IMR-90 (cell line): ENCODE data around the gene CDC42EP2. TPM values are rescaled to one million over a fixed set of nuclear protein-coding genes. Genes with fewer than 3 reads are reported as not detected.

Experiments used
- ATAC-seq: fragments of 200-7000 bp; cut with Tn5 transposase; 2 replicates; pipeline ENCODE4 v1.9.1; 2020; ENCODE audit warnings: low read depth, mild to moderate bottlenecking, moderate library complexity
- BruUV-seq: library from RNA; stranded (reverse); fragments of 400-500 nt; replicated peaks from 2 replicates; lab custom pipeline; 2021; lab: Mats Ljungman, UMichigan
- CTCF ChIA-PET: fragments of 300-600 bp; formaldehyde crosslinking; extraction: SDS; loops from one replicate; lab custom pipeline; 2021; ENCODE audit warnings: antibody characterized with exemption; lab: Yijun Ruan, JAX
- POLR2A ChIA-PET: fragments of 300-600 bp; sonication (Branson Sonifier 250); formaldehyde crosslinking; loops from one replicate; lab custom pipeline; 2022; ENCODE audit warnings: antibody characterized with exemption; ENCODE audit not compliant: unreplicated experiment; lab: Charles Lee
- DNase-seq: peaks from one replicate; pipeline ENCODE4 v3.0.0; 2013
- H2AFZ ChIP-seq: replicated peaks from 2 replicates; pipeline ENCODE3; 2013; ENCODE audit warnings: low read length, mild to moderate bottlenecking; ENCODE audit not compliant: poor library complexity
- H2AK5ac ChIP-seq: 2 replicates; pipeline ENCODE4 v1.6.1; 2013; ENCODE audit warnings: low read depth, low read length, inconsistent platforms
- H2AK9ac ChIP-seq: replicated peaks from 2 replicates; pipeline ENCODE3; 2013; ENCODE audit warnings: mild to moderate bottlenecking, low read depth, low read length, moderate library complexity; ENCODE audit not compliant: poor library complexity
- H2BK120ac ChIP-seq: 2 replicates; pipeline ENCODE4 v1.6.1; 2013; ENCODE audit warnings: low read depth, low read length, inconsistent platforms
- H2BK15ac ChIP-seq: 3 replicates; pipeline ENCODE4 v1.6.1; 2013; ENCODE audit warnings: low read depth, low read length, inconsistent platforms
- H2BK20ac ChIP-seq: 2 replicates; pipeline ENCODE4 v1.6.1; 2013; ENCODE audit warnings: low read depth, mild to moderate bottlenecking, inconsistent platforms, low read length, moderate library complexity
- H2BK5ac ChIP-seq: 2 replicates; pipeline ENCODE4 v1.6.1; 2013; ENCODE audit warnings: mild to moderate bottlenecking, low read depth, low read length, inconsistent platforms; ENCODE audit not compliant: poor library complexity, severe bottlenecking
- H3K14ac ChIP-seq: replicated peaks from 2 replicates; pipeline ENCODE4 v1.6.1; 2013; ENCODE audit warnings: low read depth, low read length, inconsistent platforms
- H3K18ac ChIP-seq: 2 replicates; pipeline ENCODE4 v1.6.1; 2013; ENCODE audit warnings: low read depth, low read length, control low read depth
- H3K23ac ChIP-seq: 2 replicates; pipeline ENCODE4 v1.6.1; 2013; ENCODE audit warnings: low read depth, low read length, inconsistent platforms
- H3K27ac ChIP-seq: 2 replicates; pipeline ENCODE4 v1.5.1; 2013; ENCODE audit warnings: mild to moderate bottlenecking, control low read depth, low read length; ENCODE audit not compliant: insufficient read depth
- H3K27me3 ChIP-seq: 2 replicates; pipeline ENCODE4 v1.6.1; 2013; ENCODE audit warnings: low read length; ENCODE audit not compliant: control insufficient read depth, insufficient read depth
- H3K36me3 ChIP-seq: 2 replicates; pipeline ENCODE4 v1.6.1; 2013; ENCODE audit warnings: low read length, mixed read lengths; ENCODE audit not compliant: control insufficient read depth, insufficient read depth
- H3K4ac ChIP-seq: 2 replicates; pipeline ENCODE4 v1.6.1; 2013; ENCODE audit warnings: low read depth, low read length, inconsistent platforms
- H3K4me1 ChIP-seq: 2 replicates; pipeline ENCODE4 v1.6.1; 2013; ENCODE audit warnings: low read length, mixed read lengths; ENCODE audit not compliant: control insufficient read depth, insufficient read depth
- H3K4me2 ChIP-seq: 2 replicates; pipeline ENCODE4 v1.6.1; 2013; ENCODE audit warnings: low read depth, mild to moderate bottlenecking, control low read depth, low read length, moderate library complexity
- H3K4me3 ChIP-seq: 2 replicates; pipeline ENCODE4 v1.5.1; 2013; ENCODE audit warnings: low read depth, mild to moderate bottlenecking, control low read depth, low read length, moderate library complexity; ENCODE audit not compliant: insufficient read depth
- H3K56ac ChIP-seq: 2 replicates; pipeline ENCODE4 v1.6.1; 2013; ENCODE audit warnings: low read length, inconsistent platforms; ENCODE audit not compliant: insufficient read depth; ENCODE audit errors: extremely low read depth
- H3K79me1 ChIP-seq, 2 experiments: 2 replicates each; pipeline ENCODE4 v1.6.1; 2013; ENCODE audit warnings: low read length in 2 of 2, inconsistent platforms in 1 of 2, low read depth in 1 of 2
- H3K9ac ChIP-seq: 2 replicates; pipeline ENCODE4 v1.6.1; 2013; ENCODE audit warnings: low read depth, low read length, control low read depth
- H3K9me1 ChIP-seq: 2 replicates; pipeline ENCODE4 v1.6.1; 2013; ENCODE audit warnings: low read length, inconsistent platforms; ENCODE audit not compliant: insufficient read depth
- H3K9me3 ChIP-seq: 2 replicates; pipeline ENCODE4 v1.6.1; 2013; ENCODE audit warnings: low read length; ENCODE audit not compliant: control insufficient read depth, insufficient read depth
- H4K20me1 ChIP-seq: 2 replicates; pipeline ENCODE4 v1.6.1; 2013; ENCODE audit warnings: low read length, inconsistent platforms; ENCODE audit not compliant: insufficient read depth
- H4K5ac ChIP-seq: 2 replicates; pipeline ENCODE4 v1.6.1; 2013; ENCODE audit warnings: mild to moderate bottlenecking, low read depth, low read length, control low read depth
- H4K8ac ChIP-seq, 2 experiments: 2 replicates each; pipeline ENCODE4 v1.6.1; 2013; ENCODE audit warnings: low read depth in 2 of 2, low read length in 2 of 2, control low read depth in 1 of 2, inconsistent platforms in 1 of 2
- H4K91ac ChIP-seq: 2 replicates; pipeline ENCODE4 v1.6.1; 2013; ENCODE audit warnings: low read depth, low read length, inconsistent platforms; ENCODE audit not compliant: insufficient read depth
- BHLHE40 ChIP-seq: fragments of 150-350 bp; IDR thresholded peaks from 2 replicates; pipeline ENCODE4 v1.6.1; 2016; ENCODE audit warnings: mild to moderate bottlenecking, low read depth, low read length
- CEBPB ChIP-seq: IDR thresholded peaks from 2 replicates; pipeline ENCODE4 v1.6.1; 2012; ENCODE audit warnings: low read depth, low read length, improper control_type of control experiment
- CHD1 ChIP-seq: IDR thresholded peaks from 2 replicates; pipeline ENCODE4 v1.6.1; 2012; ENCODE audit warnings: low read depth, low read length, improper control_type of control experiment
- FOS ChIP-seq: fragments of 150-350 bp; IDR thresholded peaks from 2 replicates; pipeline ENCODE4 v1.6.1; 2016; ENCODE audit warnings: low read depth, low read length
- MXI1 ChIP-seq: IDR thresholded peaks from 2 replicates; pipeline ENCODE4 v1.6.1; 2012; ENCODE audit warnings: low read depth, mild to moderate bottlenecking, low read length, moderate library complexity, borderline replicate concordance
- NFE2L2 ChIP-seq: fragments of 150-350 bp; IDR thresholded peaks from 2 replicates; pipeline ENCODE4 v1.6.1; 2016; ENCODE audit warnings: low read depth, mild to moderate bottlenecking, low read length
- POLR2A ChIP-seq: IDR thresholded peaks from 2 replicates; pipeline ENCODE4 v1.6.1; 2012; ENCODE audit warnings: mild to moderate bottlenecking, low read depth, low read length
- RAD21 ChIP-seq: IDR thresholded peaks from 2 replicates; pipeline ENCODE4 v1.6.1; 2012; ENCODE audit warnings: low read length, improper control_type of control experiment
- RFX5 ChIP-seq: IDR thresholded peaks from 2 replicates; pipeline ENCODE4 v1.8.0; 2012; ENCODE audit warnings: low read depth, mild to moderate bottlenecking, low read length, moderate library complexity
- WGBS, 2 experiments: methylation state at CpG; one replicate each; pipeline versions ENCODE4 v1.1.5 to v1.1.7; 2013; ENCODE audit warnings: missing lambda C conversion rate in 2 of 2; ENCODE audit not compliant: insufficient read length in 1 of 2; ENCODE audit errors: extremely low coverage in 2 of 2; 5-methylcytosine and 5-hydroxymethylcytosine counted together
- dilution Hi-C: fragments of 300-500 bp; cut with HindIII; formaldehyde crosslinking; loops from one replicate; pipeline ENCODE4 v1.14.3; 2018; ENCODE audit warnings: low sequenced_read_pairs; ENCODE audit not compliant: unreplicated experiment
- in situ Hi-C: fragments of 300-500 bp; cut with MboI; formaldehyde crosslinking; loops from 3 replicates; pipeline ENCODE4 v1.14.3; 2019; ENCODE audit warnings: low sequenced_read_pairs, inconsistent platforms, mixed read lengths
- intact Hi-C: fragments of 100-400 bp; cut with micrococcal nuclease; formaldehyde crosslinking; loops from 2 replicates; pipeline ENCODE4 v1.10.0; 2022
- polyA plus RNA-seq, 3 experiments: library from polyadenylated mRNA; depleted of rRNA; stranded (reverse); fragments of >200 nt; gene quantifications; 2 replicates each; pipeline ENCODE4 v1.2.3, GENCODE V29; 2012; ENCODE audit warnings: low replicate concordance in 1 of 3
- total RNA-seq: library from RNA; depleted of rRNA; stranded (reverse); fragments of >200 nt; gene quantifications from 2 replicates; pipeline ENCODE4 v1.2.3, GENCODE V29; 2012
- TF ChIP-seq, protein P1 (sequence below): fragments of 150-350 bp; IDR thresholded peaks from 2 replicates; pipeline ENCODE4 v1.6.1; 2017; ENCODE audit warnings: mild to moderate bottlenecking, antibody characterized with exemption, low read length, low read depth
- TF ChIP-seq, protein P2 (sequence below): fragments of 150-350 bp; IDR thresholded peaks from 2 replicates; pipeline ENCODE4 v1.6.1; 2016; ENCODE audit warnings: low read depth, mild to moderate bottlenecking, low read length, moderate library complexity, borderline replicate concordance

The CDC42EP2 gene
- total and polyA plus RNA-seq, 2 of the 4 experiments (the other 2 are of a cell fraction): 5.2 to 27.5 TPM

DNA sequence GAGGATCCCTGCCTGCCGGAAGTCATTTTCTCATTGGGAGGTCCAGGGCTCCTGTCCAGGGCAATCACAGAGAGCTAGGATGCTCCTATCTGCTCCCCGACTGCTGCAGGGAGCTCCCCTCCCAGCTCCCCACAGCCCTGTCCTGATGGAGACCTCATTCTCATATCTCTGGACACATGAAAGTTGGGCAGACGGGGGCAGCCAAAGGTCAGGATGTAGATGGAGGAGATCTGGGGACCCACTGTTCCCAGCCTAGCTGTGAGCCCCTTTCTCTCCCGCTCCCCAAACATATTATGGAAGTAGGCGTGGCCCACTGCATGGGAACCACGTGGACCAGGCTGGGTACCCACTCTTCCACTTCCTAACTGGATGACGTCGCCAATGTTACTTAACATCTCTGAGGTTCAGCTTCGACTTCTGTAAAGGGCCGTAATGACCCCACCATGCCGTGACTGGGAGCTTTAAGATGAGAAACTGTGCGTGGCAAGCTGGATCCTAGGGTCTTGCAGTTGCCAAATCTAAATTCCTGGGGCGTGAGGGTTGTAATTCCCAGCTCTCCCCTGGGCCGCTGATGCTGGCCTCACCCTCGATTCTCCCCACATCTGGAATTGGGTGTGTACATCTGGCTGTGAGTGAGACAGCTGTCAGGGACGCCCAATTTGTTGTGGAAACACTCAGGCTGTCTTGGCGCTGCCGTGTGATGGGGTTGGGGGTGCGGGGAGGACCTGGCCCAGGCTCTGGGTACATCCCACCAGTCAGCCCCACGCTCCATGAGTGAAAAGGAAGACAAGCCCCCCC lies 1.8 kb downstream of the CDC42EP2 start:
- peaks cover 14% of the 10 kb centered on the region for H3K36me3 ChIP-seq
- H2BK15ac ChIP-seq: peak overlapping the region; percentile 26; the same call in 1 of the 3 replicates
- peak overlapping the region; percentile 28 for H2BK120ac ChIP-seq
- no peaks in the 10 kb centered on the region for H3K9me3 ChIP-seq
- BruUV-seq: TSS peak; percentile 73
- dilution Hi-C loops (no loop called here), in situ Hi-C loops (loop anchor here (5.0 kb wide), 1 partner anchor 39 kb away; no protein-coding TSS in a partner anchor), intact Hi-C loops (loop anchor here (1.0 kb wide), 2 partner anchors 26 to 37 kb away; no protein-coding TSS in a partner anchor)
- POLR2A ChIA-PET: interaction anchor here (0.7 to 1.7 kb wide), 4 partner anchors 14 to 106 kb away, joined by 3 to 16 read pairs (median 4); partner anchors contain the start of gene NEAT1
- H3K56ac ChIP-seq: no peak overlapping the region
- H2AFZ ChIP-seq: peak overlapping the region; percentile 77
- H4K20me1 ChIP-seq: peaks cover 58% of the 10 kb centered on the region
- H3K14ac ChIP-seq: peak overlapping the region; percentile 57
- H3K27ac ChIP-seq: peak overlapping the region; percentile 79
- ATAC-seq (peak; percentile 25), DNase-seq (peak; percentile 97)
- H3K18ac ChIP-seq: peak overlapping the region; percentile 39; the same call in 1 of the 2 replicates
- peak overlapping the region; percentile 53 for H4K91ac ChIP-seq
- peak overlapping the region; percentile 96 for H3K4me3 ChIP-seq
- TF ChIP-seq CEBPB (peak; percentile 93), FOS (peak; percentile 68), NFE2L2 (0 out of 2 replicates have a peak, but pooled peaks have one; percentile 29), BHLHE40 (peak; percentile 49; the same call in 1 of the 2 replicates), RAD21 (no peak), MXI1 (peak; percentile 99), POLR2A (peak; percentile 80), CHD1 (peak; percentile 90), RFX5 (no peak)
- TF ChIP-seq, protein P1, sequence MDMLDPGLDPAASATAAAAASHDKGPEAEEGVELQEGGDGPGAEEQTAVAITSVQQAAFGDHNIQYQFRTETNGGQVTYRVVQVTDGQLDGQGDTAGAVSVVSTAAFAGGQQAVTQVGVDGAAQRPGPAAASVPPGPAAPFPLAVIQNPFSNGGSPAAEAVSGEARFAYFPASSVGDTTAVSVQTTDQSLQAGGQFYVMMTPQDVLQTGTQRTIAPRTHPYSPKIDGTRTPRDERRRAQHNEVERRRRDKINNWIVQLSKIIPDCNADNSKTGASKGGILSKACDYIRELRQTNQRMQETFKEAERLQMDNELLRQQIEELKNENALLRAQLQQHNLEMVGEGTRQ: 0 out of 2 replicates have a peak, but pooled peaks have one; percentile 31
- TF ChIP-seq, protein P2, sequence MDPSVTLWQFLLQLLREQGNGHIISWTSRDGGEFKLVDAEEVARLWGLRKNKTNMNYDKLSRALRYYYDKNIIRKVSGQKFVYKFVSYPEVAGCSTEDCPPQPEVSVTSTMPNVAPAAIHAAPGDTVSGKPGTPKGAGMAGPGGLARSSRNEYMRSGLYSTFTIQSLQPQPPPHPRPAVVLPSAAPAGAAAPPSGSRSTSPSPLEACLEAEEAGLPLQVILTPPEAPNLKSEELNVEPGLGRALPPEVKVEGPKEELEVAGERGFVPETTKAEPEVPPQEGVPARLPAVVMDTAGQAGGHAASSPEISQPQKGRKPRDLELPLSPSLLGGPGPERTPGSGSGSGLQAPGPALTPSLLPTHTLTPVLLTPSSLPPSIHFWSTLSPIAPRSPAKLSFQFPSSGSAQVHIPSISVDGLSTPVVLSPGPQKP: no peak
- H3K23ac ChIP-seq: peak overlapping the region; percentile 28; the same call in 1 of the 2 replicates
- H4K5ac ChIP-seq: no peak overlapping the region; the same call in 1 of the 2 replicates
- H3K9me1 ChIP-seq: peaks cover 6% of the 10 kb centered on the region
- peaks cover 5 to 62% of the 10 kb centered on the region in 2 experiments; a peak in 2 of 4 replicates for H3K79me1 ChIP-seq
- H3K9ac ChIP-seq: peak overlapping the region; percentile 76
- no peak overlapping the region; the same call in 1 of the 2 replicates for H2BK20ac ChIP-seq
- H2AK9ac ChIP-seq: peak overlapping the region; percentile 88
- H3K4ac ChIP-seq: peak overlapping the region; percentile 66
- H4K8ac ChIP-seq: peak overlapping the region; percentile 43 to 59; a peak in 1 of 4 replicates
- peak overlapping the region; percentile 48 for H2BK5ac ChIP-seq
- H3K4me1 ChIP-seq: peaks cover 14% of the 10 kb centered on the region
- peak overlapping the region; percentile 82 for H2AK5ac ChIP-seq
- H3K27me3 ChIP-seq: no peaks in the 10 kb centered on the region
- CTCF ChIA-PET: interaction anchor here (0.6 to 4.5 kb wide), 11 partner anchors 10 to 91 kb away, joined by 3 to 66 read pairs (median 10); partner anchors contain the start of gene DPF2
- H3K4me2 ChIP-seq: peak overlapping the region; percentile 93
- 0% methylated on average over 5 of the region's 20 CpGs; no CpG with 5 or more reads in 1 of the 2 experiments for WGBS, 2 experiments
